GM23248 (cell line): ENCODE results near the gene AGAP1.

ENCODE experiments used
- EZH2 ChIP-seq: fragments of 200-600 bp; sonication (generic); IDR thresholded peaks from 2 replicates; pipeline ENCODE4 v1.6.1; 2018; ENCODE audit warnings: antibody characterized with exemption, mild to moderate bottlenecking; ENCODE audit not compliant: insufficient read depth, poor library complexity, severe bottlenecking
- EZH2phosphoT487 ChIP-seq: fragments of 200-600 bp; sonication (generic); IDR thresholded peaks from 2 replicates; pipeline ENCODE4 v1.6.1; 2018; ENCODE audit warnings: antibody characterized with exemption, moderate library complexity, mild to moderate bottlenecking, low read depth; ENCODE audit not compliant: insufficient read depth

DNA sequence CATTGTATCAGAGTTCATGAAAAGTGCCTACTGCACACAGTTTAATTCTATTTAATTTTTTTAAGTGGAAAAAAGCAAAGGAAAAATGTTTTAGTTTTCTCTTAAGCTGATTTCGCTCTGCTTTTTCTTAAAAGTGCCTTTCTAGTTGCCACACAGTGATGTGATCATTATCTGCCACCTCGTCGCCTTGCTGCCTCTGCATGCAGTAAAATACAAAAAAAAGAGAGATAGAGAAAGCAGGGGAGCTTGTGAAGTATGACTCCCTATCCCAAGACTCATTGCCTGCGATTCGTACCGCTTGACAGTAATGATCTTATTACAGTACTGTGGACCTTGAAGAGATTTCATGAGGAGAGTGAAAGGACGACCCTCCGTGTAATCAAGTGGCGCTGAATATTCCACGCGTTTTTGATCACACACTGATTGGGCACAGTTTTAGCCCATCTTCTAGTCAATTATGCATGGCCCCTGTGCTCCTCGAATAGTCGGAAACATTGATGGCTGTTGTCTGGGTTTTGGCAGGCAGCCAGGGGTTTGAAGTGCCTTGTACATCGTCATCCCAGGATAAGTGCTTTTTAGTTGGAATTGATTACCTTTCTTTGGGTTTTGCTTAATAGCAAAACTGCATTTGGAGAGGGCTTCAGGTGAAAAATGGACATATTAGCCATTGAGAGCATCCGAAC lies 486.1 kb downstream of the AGAP1 start:
- TF ChIP-seq EZH2phosphoT487 (no peak), EZH2 (no peak)
